ENCODE measurements around the gene COA6. TPM values are rescaled to one million over a fixed set of nuclear protein-coding genes. Genes with fewer than 3 reads are reported as not detected.

Gene COA6
- total RNA-seq, 1 donor, result 20.3 TPM

DNA sequence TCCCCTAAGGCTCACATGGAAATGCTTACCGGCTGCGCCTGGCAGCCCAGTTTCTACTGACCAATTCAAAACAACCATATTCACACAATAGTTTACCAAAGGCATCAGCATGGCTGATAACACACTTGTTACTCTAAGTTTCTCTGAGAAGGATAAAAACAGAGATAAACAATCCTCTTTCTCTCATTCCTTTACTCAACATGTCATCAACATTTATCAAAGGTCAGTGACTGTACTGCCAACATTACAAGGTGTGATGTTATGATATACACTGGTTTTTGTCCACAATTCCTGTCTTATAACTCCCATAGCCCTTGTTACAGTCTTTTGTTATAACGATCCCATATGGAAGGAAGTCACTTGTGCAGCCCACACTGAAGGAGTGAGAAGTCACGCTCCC is 33.6 kb downstream of the COA6 start:
- Histone ChIP-seq H3K4me3 (ENCODE audit: insufficient read depth, low read length) (no peak overlapping the region), H3K27me3 (ENCODE audit: insufficient read depth, low read length) (no peaks in the 10 kb centered on the region), H3K36me3 (ENCODE audit: insufficient read depth, low read length) (peaks cover 9% of the 10 kb centered on the region), H2AFZ (ENCODE audit: low read length) (no peak overlapping the region), H3K9me3 (ENCODE audit: low read depth, low read length) (no peaks in the 10 kb centered on the region), H3K4me2 (ENCODE audit: insufficient read depth, low read length) (no peak overlapping the region), H3K27ac (ENCODE audit: low read depth, low read length) (no peak overlapping the region), H3K4me1 (ENCODE audit: insufficient read depth, low read length) (no peaks in the 10 kb centered on the region), H4K20me1 (ENCODE audit: insufficient read depth, low read length) (no peaks in the 10 kb centered on the region), H3K79me2 (ENCODE audit: insufficient read depth, low read length) (no peaks in the 10 kb centered on the region)
- TF ChIP-seq, protein P1, sequence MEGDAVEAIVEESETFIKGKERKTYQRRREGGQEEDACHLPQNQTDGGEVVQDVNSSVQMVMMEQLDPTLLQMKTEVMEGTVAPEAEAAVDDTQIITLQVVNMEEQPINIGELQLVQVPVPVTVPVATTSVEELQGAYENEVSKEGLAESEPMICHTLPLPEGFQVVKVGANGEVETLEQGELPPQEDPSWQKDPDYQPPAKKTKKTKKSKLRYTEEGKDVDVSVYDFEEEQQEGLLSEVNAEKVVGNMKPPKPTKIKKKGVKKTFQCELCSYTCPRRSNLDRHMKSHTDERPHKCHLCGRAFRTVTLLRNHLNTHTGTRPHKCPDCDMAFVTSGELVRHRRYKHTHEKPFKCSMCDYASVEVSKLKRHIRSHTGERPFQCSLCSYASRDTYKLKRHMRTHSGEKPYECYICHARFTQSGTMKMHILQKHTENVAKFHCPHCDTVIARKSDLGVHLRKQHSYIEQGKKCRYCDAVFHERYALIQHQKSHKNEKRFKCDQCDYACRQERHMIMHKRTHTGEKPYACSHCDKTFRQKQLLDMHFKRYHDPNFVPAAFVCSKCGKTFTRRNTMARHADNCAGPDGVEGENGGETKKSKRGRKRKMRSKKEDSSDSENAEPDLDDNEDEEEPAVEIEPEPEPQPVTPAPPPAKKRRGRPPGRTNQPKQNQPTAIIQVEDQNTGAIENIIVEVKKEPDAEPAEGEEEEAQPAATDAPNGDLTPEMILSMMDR (IDR thresholded peaks at IDR 0.05; ENCODE audit: extremely low read depth, low read depth, low read length), result no peak
- no peak for DNase-seq (ENCODE audit: insufficient read length, low spot score, missing footprints)

- peaks cover 14% of the 10 kb centered on the region for H3K36me3 ChIP-seq (ENCODE audit: insufficient read depth, low read length)
Measured at GRCh38 chr1:234408757-234409156, 35.5 kb downstream of the COA6 start.

GRCh38 chr1:234409328-234409727 is 36.1 kb downstream of the COA6 start:
- Histone ChIP-seq H3K4me2 (ENCODE audit: insufficient read depth, low read length) (no peak overlapping the region), H3K36me3 (ENCODE audit: insufficient read depth, low read length) (peaks cover 14% of the 10 kb centered on the region), H3K79me2 (ENCODE audit: insufficient read depth, low read length) (no peaks in the 10 kb centered on the region), H3K27ac (ENCODE audit: low read depth, low read length) (no peak overlapping the region), H3K4me3 (ENCODE audit: insufficient read depth, low read length) (no peak overlapping the region), H4K20me1 (ENCODE audit: insufficient read depth, low read length) (no peaks in the 10 kb centered on the region), H3K4me1 (ENCODE audit: insufficient read depth, low read length) (no peaks in the 10 kb centered on the region), H2AFZ (ENCODE audit: low read length) (no peak overlapping the region), H3K9me3 (ENCODE audit: low read depth, low read length) (no peaks in the 10 kb centered on the region), H3K27me3 (ENCODE audit: insufficient read depth, low read length) (no peaks in the 10 kb centered on the region)
- TF ChIP-seq, protein P1 (IDR thresholded peaks at IDR 0.05; ENCODE audit: extremely low read depth, low read depth, low read length), result no peak
- DNase-seq (ENCODE audit: insufficient read length, low spot score, missing footprints), result no peak

More at GRCh38 chr1:234408757-234409156, 35.5 kb downstream of the COA6 start:
- no peaks in the 10 kb centered on the region for H3K4me1 ChIP-seq (ENCODE audit: insufficient read depth, low read length)
- TF ChIP-seq, protein P1 (IDR thresholded peaks at IDR 0.05; ENCODE audit: extremely low read depth, low read depth, low read length), result no peak
- no peaks in the 10 kb centered on the region for H3K79me2 ChIP-seq (ENCODE audit: insufficient read depth, low read length)
- no peaks in the 10 kb centered on the region for H3K27me3 ChIP-seq (ENCODE audit: insufficient read depth, low read length)
- DNase-seq (ENCODE audit: insufficient read length, low spot score, missing footprints), result no peak
- no peaks in the 10 kb centered on the region for H3K9me3 ChIP-seq (ENCODE audit: low read depth, low read length)
- no peak overlapping the region for H2AFZ ChIP-seq (ENCODE audit: low read length)
- no peak overlapping the region for H3K27ac ChIP-seq (ENCODE audit: low read depth, low read length)
- no peak overlapping the region for H3K4me2 ChIP-seq (ENCODE audit: insufficient read depth, low read length)
- no peak overlapping the region for H3K4me3 ChIP-seq (ENCODE audit: insufficient read depth, low read length)
- H4K20me1 ChIP-seq (ENCODE audit: insufficient read depth, low read length), result no peaks in the 10 kb centered on the region

- H3K9me3 ChIP-seq (ENCODE audit: low read depth, low read length), result no peaks in the 10 kb centered on the region
- no peak overlapping the region for H3K27ac ChIP-seq (ENCODE audit: low read depth, low read length)
- no peak overlapping the region for H3K4me3 ChIP-seq (ENCODE audit: insufficient read depth, low read length)
- DNase-seq (ENCODE audit: insufficient read length, low spot score, missing footprints), result no peak
- no peaks in the 10 kb centered on the region for H3K27me3 ChIP-seq (ENCODE audit: insufficient read depth, low read length)
- H3K4me2 ChIP-seq (ENCODE audit: insufficient read depth, low read length), result no peak overlapping the region
- no peak overlapping the region for H2AFZ ChIP-seq (ENCODE audit: low read length)
- H3K36me3 ChIP-seq (ENCODE audit: insufficient read depth, low read length), result peaks cover 18% of the 10 kb centered on the region
- TF ChIP-seq, protein P1 (IDR thresholded peaks at IDR 0.05; ENCODE audit: extremely low read depth, low read depth, low read length), result no peak
- no peaks in the 10 kb centered on the region for H4K20me1 ChIP-seq (ENCODE audit: insufficient read depth, low read length)
- H3K4me1 ChIP-seq (ENCODE audit: insufficient read depth, low read length), result no peaks in the 10 kb centered on the region
- no peaks in the 10 kb centered on the region for H3K79me2 ChIP-seq (ENCODE audit: insufficient read depth, low read length)
Measured at GRCh38 chr1:234412830-234413229, 39.6 kb downstream of the COA6 start.
